HEK293 (cell line): ENCODE measurements around the gene LRRC7.

Experiments
- MYNN ChIP-seq: fragments of 450-650 bp; formaldehyde crosslinking; IDR thresholded peaks from 2 replicates; pipeline ENCODE4 v1.5.1; 2016; ENCODE audit warnings: missing biosample characterization, missing genetic modification characterization, borderline replicate concordance
- ZNF629 ChIP-seq: fragments of 450-650 bp; formaldehyde crosslinking; IDR thresholded peaks from 2 replicates; pipeline ENCODE4 v1.5.1; 2017; ENCODE audit warnings: missing biosample characterization, missing genetic modification characterization
- ZNF654 ChIP-seq: fragments of 450-650 bp; formaldehyde crosslinking; IDR thresholded peaks from 2 replicates; pipeline ENCODE4 v1.5.1; 2016; ENCODE audit warnings: low read depth, missing biosample characterization, missing genetic modification characterization
- TF ChIP-seq, protein P1 (sequence below): fragments of 450-650 bp; formaldehyde crosslinking; IDR thresholded peaks from 2 replicates; pipeline ENCODE4 v1.5.1; 2016; ENCODE audit warnings: missing biosample characterization, missing genetic modification characterization, low read depth
- TF ChIP-seq, protein P2 (sequence below): fragments of 450-650 bp; formaldehyde crosslinking; IDR thresholded peaks from 2 replicates; pipeline ENCODE4 v1.5.1; 2016; ENCODE audit warnings: missing biosample characterization, missing genetic modification characterization

GRCh38 chr1:69765951-69766350 is 198.2 kb downstream of the LRRC7 start:
- TF ChIP-seq, protein P1, sequence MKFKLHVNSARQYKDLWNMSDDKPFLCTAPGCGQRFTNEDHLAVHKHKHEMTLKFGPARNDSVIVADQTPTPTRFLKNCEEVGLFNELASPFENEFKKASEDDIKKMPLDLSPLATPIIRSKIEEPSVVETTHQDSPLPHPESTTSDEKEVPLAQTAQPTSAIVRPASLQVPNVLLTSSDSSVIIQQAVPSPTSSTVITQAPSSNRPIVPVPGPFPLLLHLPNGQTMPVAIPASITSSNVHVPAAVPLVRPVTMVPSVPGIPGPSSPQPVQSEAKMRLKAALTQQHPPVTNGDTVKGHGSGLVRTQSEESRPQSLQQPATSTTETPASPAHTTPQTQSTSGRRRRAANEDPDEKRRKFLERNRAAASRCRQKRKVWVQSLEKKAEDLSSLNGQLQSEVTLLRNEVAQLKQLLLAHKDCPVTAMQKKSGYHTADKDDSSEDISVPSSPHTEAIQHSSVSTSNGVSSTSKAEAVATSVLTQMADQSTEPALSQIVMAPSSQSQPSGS: no peak
- TF ChIP-seq ZNF654 (tag by site-specific recombination) (no peak), ZNF629 (tag by site-specific recombination) (no peak), MYNN (no peak)
- TF ChIP-seq, protein P2, sequence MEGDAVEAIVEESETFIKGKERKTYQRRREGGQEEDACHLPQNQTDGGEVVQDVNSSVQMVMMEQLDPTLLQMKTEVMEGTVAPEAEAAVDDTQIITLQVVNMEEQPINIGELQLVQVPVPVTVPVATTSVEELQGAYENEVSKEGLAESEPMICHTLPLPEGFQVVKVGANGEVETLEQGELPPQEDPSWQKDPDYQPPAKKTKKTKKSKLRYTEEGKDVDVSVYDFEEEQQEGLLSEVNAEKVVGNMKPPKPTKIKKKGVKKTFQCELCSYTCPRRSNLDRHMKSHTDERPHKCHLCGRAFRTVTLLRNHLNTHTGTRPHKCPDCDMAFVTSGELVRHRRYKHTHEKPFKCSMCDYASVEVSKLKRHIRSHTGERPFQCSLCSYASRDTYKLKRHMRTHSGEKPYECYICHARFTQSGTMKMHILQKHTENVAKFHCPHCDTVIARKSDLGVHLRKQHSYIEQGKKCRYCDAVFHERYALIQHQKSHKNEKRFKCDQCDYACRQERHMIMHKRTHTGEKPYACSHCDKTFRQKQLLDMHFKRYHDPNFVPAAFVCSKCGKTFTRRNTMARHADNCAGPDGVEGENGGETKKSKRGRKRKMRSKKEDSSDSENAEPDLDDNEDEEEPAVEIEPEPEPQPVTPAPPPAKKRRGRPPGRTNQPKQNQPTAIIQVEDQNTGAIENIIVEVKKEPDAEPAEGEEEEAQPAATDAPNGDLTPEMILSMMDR (tag by site-specific recombination): no peak
